Fibroblast of villous mesenchyme (primary cell): ENCODE data around the gene SNAP47. TPM values are rescaled to one million over a fixed set of nuclear protein-coding genes. Genes with fewer than 3 reads are reported as not detected.

Source experiments
- DNase-seq: peaks from one replicate; pipeline ENCODE4 v3.0.0-alpha.2; 2010; ENCODE audit warnings: low read depth
- H3K4me3 ChIP-seq: 2 replicates; pipeline ENCODE4 v1.5.1; 2011; ENCODE audit warnings: low read depth, mild to moderate bottlenecking, low read length
- CTCF ChIP-seq: IDR thresholded peaks from 2 replicates; pipeline ENCODE4 v1.5.1; 2012; ENCODE audit warnings: low read depth, mild to moderate bottlenecking, low read length; ENCODE audit not compliant: insufficient read depth
- total RNA-seq: library from RNA; depleted of rRNA; stranded (reverse); fragments of >200 nt; gene quantifications from 2 replicates; pipeline ENCODE4 v1.2.3, GENCODE V29; 2012

Gene SNAP47
- total RNA-seq, 1 donor, result 58.3 TPM

GRCh38 chr1:227744668-227745067, 9.4 kb downstream of the SNAP47 start:
- DNase-seq, result no peak
- no peak overlapping the region for H3K4me3 ChIP-seq
- TF ChIP-seq CTCF, result no peak

- DNase-seq, result no peak
- TF ChIP-seq CTCF, result no peak
- H3K4me3 ChIP-seq, result no peak overlapping the region
Measured at GRCh38 chr1:227745568-227746265, 10.5 kb downstream of the SNAP47 start.

- no peak for TF ChIP-seq CTCF
- DNase-seq, result no peak
- H3K4me3 ChIP-seq, result no peak overlapping the region
Measured at GRCh38 chr1:227746676-227747075, 11.4 kb downstream of the SNAP47 start.

GRCh38 chr1:227747382-227747781, 12.1 kb downstream of the SNAP47 start:
- no peak for DNase-seq
- H3K4me3 ChIP-seq, result no peak overlapping the region
- no peak for TF ChIP-seq CTCF

GRCh38 chr1:227747948-227748495, 12.8 kb downstream of the SNAP47 start:
- TF ChIP-seq CTCF, result no peak

GRCh38 chr1:227748496-227749182, 13.4 kb downstream of the SNAP47 start:
- H3K4me3 ChIP-seq, result no peak overlapping the region
- no peak for TF ChIP-seq CTCF
- DNase-seq, result peak; percentile 80

More at GRCh38 chr1:227747948-227748495, 12.8 kb downstream of the SNAP47 start:
- DNase-seq, result no peak
- no peak overlapping the region for H3K4me3 ChIP-seq

- DNase-seq, result no peak
- TF ChIP-seq CTCF, result no peak
- H3K4me3 ChIP-seq, result no peak overlapping the region
Measured at GRCh38 chr1:227749225-227749624, 14.0 kb downstream of the SNAP47 start.
